HG02678 (cell line): Measurements from ENCODE around the gene ACER3.
A peak's percentile ranks its signal among the peaks of the same experiment; 100 is the strongest.

Experiments
- ATAC-seq: cut with Tn5 transposase; IDR thresholded peaks from one replicate; pipeline ENCODE4 v1.9.1; 2021; ENCODE audit warnings: mild to moderate bottlenecking, moderate library complexity; ENCODE audit not compliant: unreplicated experiment

The ACER3 gene

GRCh38 chr11:76919467-76919866 is 58.7 kb downstream of the ACER3 start:
- no peak for ATAC-seq

- peak; percentile 61 for ATAC-seq
Observed at GRCh38 chr11:76919887-76920746, 59.4 kb downstream of the ACER3 start.

- no peak for ATAC-seq
Observed at GRCh38 chr11:76927160-76927559, 66.4 kb downstream of the ACER3 start.

GRCh38 chr11:76935042-76935441 is 74.3 kb downstream of the ACER3 start:
- no peak for ATAC-seq

- no peak for ATAC-seq
Observed at GRCh38 chr11:76939219-76939631, 78.5 kb downstream of the ACER3 start.

- ATAC-seq = no peak
Observed at GRCh38 chr11:76944225-76944624, 83.5 kb downstream of the ACER3 start.

- ATAC-seq = no peak
Observed at GRCh38 chr11:76946223-76946622, 85.5 kb downstream of the ACER3 start.

GRCh38 chr11:76947190-76947589 is 86.5 kb downstream of the ACER3 start:
- no peak for ATAC-seq

GRCh38 chr11:76947800-76948199 is 87.1 kb downstream of the ACER3 start:
- no peak for ATAC-seq

GRCh38 chr11:76955459-76956114 is 94.9 kb downstream of the ACER3 start:
- ATAC-seq = no peak

GRCh38 chr11:76962583-76963416 is 102.1 kb downstream of the ACER3 start:
- peak; percentile 94 for ATAC-seq

GRCh38 chr11:76963417-76964168 is 102.9 kb downstream of the ACER3 start:
- ATAC-seq = peak; percentile 24

- ATAC-seq = no peak
Observed at GRCh38 chr11:76972051-76972450, 111.3 kb downstream of the ACER3 start.

- no peak for ATAC-seq
Observed at GRCh38 chr11:76974179-76974891, 113.6 kb downstream of the ACER3 start.

- no peak for ATAC-seq
Observed at GRCh38 chr11:76975513-76975912, 114.8 kb downstream of the ACER3 start.

- ATAC-seq = no peak
Observed at GRCh38 chr11:76977791-76978190, 117.1 kb downstream of the ACER3 start.

- ATAC-seq = no peak
Observed at GRCh38 chr11:76978239-76978638, 117.5 kb downstream of the ACER3 start.

GRCh38 chr11:76978818-76979217 is 118.1 kb downstream of the ACER3 start:
- no peak for ATAC-seq

- ATAC-seq = no peak
Observed at GRCh38 chr11:76980196-76980595, 119.5 kb downstream of the ACER3 start.

GRCh38 chr11:76984743-76985142 is 124.0 kb downstream of the ACER3 start:
- ATAC-seq = no peak
